KOPT-K1 (cell line): ENCODE data around the gene ZNF48.

Source experiments
- H3K27ac ChIP-seq: fragments of 200-600 bp; sonication (generic); 2 replicates; pipeline ENCODE4 v1.5.1; 2016; ENCODE audit warnings: antibody characterized with exemption, mild to moderate bottlenecking, low read depth, low read length; ENCODE audit not compliant: poor library complexity, severe bottlenecking
- H3K36me3 ChIP-seq: fragments of 200-600 bp; sonication (generic); 2 replicates; pipeline ENCODE4 v1.5.1; 2017; ENCODE audit warnings: antibody characterized with exemption, mild to moderate bottlenecking, low read length, moderate library complexity; ENCODE audit not compliant: insufficient read depth
- H3K9me3 ChIP-seq: fragments of 200-600 bp; sonication (generic); 2 replicates; pipeline ENCODE4 v1.5.1; 2017; ENCODE audit warnings: antibody characterized with exemption, low read length, mild to moderate bottlenecking; ENCODE audit not compliant: insufficient read depth, poor library complexity, severe bottlenecking

The ZNF48 gene

DNA sequence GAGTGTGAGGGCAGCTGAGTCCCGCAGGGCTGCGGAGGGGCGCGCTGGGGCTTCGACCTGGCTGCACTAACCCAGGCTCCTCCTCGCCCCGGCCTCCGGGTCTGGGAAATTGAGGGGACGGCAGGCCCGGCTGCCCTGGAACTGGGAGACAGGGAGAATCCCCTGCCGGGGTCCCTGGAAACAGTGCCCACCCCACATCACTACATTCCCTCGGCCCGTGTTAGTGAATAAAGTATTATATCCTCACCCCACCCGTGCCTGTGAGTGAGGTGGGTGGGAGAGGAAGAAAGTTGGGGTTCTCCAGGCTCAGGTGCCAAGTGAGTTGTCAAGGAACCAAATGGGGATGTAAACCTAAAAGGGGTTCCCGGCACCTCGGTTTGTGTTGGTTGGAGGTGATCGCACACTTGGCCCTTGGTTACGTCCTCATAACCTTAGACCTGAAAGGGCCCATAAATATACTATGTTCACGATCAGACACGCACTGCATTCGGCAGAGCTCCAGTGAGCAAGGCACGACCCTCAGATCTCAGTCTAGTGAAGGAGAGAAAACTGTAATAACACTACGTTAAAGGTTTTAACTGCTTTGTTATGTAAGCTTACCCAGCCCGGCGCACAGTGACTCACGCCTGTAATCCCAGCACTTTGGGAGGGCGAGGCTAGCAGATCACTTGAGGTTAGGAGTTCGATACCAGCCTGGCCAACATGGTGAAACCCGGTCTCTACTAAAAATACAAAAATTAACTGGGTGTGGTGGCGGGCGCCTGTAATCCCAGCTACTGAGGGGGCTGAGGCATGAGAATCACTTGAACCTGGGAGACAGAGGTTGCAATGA lies 23.3 kb downstream of the ZNF48 start:
- Histone ChIP-seq H3K27ac (peak overlapping the region; percentile 46), H3K9me3 (no peaks in the 10 kb centered on the region), H3K36me3 (peaks cover 87% of the 10 kb centered on the region)

DNA sequence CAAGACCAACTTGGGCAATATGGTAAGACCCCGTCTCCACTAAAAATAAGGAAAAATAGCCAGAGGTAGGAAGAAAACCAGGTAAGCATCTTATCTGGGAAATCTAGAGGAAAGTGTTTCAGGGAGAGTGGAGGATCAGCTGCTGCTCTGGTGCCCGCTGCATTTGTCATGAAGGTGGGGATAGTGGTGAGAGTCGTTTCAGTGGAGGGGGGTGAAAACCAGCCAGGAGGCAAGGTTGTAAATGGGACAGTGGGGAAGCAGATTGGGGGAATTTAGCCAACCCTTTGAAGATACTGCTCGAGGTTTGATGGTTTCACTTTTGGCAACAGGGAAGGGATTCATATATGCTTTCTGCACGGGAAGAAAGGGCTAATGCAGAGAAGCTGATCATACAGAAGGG lies 25.8 kb downstream of the ZNF48 start:
- Histone ChIP-seq H3K36me3 (peaks cover 90% of the 10 kb centered on the region), H3K27ac (no peak overlapping the region), H3K9me3 (no peaks in the 10 kb centered on the region)

DNA sequence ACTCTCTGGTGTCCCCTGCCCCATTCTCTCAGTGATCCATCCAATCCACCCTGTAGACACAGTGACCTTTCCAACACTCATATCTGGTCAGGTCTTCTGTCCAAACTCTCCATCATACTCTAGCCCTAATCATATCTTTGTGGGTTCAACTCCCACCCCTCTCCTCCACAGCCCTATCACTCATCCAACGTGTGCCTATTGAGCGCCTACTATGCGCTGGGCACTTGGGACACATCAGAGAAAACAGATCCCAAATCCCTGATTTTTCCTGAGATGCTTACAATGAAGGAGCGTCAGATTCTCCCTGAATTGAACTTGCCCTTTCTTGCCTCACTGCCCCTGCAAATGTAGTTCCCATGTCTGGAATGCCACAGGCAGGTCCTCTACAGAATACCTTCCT lies 32.8 kb downstream of the ZNF48 start:
- Histone ChIP-seq H3K9me3 (no peaks in the 10 kb centered on the region), H3K36me3 (peaks cover 58% of the 10 kb centered on the region), H3K27ac (no peak overlapping the region)

DNA sequence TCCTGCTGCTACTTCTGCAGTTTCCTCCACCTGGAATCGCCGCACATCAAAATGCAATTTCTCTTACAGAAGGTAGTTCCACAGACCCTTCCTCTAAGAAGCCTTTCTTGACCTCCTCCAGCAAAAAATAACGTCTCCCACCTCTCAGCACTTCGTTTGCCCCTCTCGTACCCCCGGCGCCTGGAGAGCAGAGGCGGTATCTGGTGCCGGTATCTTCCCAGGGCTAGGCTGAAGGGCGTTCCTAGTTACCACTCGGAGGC lies 34.1 kb downstream of the ZNF48 start:
- Histone ChIP-seq H3K27ac (peak overlapping the region; percentile 81), H3K36me3 (peaks cover 45% of the 10 kb centered on the region), H3K9me3 (no peaks in the 10 kb centered on the region)

DNA sequence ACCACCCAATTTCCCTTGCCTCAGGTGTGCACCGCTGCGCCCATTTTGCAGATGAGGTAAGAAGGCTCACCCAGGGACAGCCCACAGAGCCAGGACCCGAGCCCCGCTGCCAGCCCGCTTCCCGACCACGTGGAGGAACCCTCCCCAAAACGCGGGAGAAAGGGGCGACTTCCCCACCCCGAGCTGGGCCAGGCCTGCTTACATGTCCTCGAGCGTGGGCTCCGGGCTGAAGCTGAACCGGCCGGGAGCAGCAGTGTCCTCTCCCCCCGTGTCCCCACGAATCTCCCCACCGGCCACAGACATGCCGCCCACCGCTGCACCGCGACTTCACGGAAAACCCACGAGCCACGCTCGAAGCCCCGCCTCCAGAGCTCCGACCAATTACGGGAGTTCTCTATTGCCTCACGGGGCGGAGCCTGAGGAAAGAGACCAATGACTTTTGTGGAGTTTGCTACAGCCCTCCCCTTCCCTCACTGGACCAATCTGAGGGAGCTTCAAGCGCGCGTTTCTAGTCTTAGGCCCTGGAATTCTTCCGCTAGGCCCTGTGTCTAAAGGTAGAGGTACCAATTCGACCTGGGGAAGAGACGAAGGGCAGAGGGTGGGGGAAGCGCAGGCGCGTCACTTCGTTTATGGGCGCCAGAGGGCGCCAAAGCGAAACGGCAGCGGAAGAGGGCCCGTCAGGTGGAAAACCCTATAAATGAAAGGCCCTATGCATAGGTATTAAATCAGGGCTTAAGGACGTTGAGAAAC lies 34.6 kb downstream of the ZNF48 start, which contains the start of gene DCTPP1:
Gene DCTPP1 (minus strand): TSS at position 353 of the 750 bp plus-strand sequence. CDS start 50 bp downstream, at position 303.
- Histone ChIP-seq H3K27ac (peak within 1 kb of the TSS; percentile 81), H3K36me3 (peaks cover 40% of the 10 kb centered on the region), H3K9me3 (no peaks in the 10 kb centered on the region)

DNA sequence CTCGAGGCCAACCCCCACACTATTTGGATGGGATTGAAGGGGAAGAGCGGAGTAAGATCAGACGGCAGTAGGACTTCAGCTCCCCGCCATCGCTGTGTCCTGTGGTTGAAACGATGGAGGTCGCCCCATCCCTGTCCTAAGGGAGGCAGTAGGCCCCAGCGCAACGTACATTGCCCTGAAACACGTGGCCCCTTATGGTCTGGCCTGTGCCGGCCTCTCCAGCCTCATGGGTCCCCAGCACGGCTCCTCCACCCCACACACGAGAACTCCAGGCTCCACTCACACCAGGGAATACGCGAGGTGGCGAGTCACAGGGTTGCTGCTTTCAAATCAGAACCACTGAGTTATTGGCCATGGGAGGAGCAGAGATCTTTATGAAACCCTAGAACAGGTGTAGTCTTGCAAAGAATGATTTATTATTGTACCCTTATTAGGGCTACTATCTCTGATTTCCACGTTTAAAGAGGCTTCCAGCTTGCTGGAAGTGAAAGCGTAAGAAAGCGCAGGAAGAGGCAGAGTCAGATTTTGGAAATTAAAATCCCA lies 35.3 kb downstream of the ZNF48 start:
- H3K36me3 ChIP-seq = peaks cover 33% of the 10 kb centered on the region
- no peaks in the 10 kb centered on the region for H3K9me3 ChIP-seq
- peak overlapping the region; percentile 81 for H3K27ac ChIP-seq

DNA sequence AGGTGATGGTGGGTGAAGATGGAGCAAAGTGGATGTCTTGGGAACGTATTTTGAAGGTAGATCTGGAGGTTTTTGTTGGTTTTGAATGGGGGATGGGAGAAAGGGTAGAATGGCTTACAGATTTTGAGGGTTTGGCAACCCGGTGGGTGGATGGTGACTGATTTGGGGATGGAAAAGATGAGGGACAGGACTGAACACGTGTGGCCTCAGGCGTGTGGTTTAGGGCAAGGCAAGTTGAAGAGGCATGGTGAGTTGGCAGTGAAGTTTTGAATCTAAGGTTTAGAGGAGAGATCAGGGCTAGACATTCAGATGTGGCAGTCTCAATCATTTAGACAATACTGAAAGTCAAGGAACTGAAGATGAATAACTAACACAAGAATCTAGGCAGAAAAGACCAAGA lies 39.6 kb downstream of the ZNF48 start:
- Histone ChIP-seq H3K36me3 (no peaks in the 10 kb centered on the region), H3K27ac (no peak overlapping the region), H3K9me3 (no peaks in the 10 kb centered on the region)

DNA sequence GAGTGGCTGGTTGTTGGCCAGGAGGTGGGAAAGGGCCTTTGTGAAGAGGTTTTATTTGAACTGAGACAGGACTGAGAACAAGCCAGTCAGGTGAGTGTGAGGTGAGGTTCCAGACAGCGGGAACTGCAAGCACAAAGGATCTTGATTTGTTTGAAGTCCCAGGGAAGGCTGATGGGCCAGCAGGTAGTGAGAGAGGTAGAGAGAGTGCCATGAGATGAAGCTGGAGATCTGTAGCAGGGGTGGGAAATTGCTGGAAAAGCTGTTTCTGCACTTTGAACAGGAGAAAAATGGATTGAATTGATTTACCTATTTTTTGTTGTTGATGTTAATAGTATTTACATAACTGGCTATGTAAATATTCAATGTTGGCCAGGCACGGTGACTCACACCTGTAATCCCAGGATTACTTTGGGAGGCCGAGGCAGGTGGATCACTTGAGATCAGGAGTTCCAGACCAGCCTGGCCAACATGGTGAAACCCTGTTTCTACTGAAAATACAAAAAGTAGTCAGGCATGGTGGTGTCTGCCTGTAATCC lies 42.4 kb downstream of the ZNF48 start:
- no peak overlapping the region for H3K27ac ChIP-seq
- H3K9me3 ChIP-seq = no peaks in the 10 kb centered on the region

DNA sequence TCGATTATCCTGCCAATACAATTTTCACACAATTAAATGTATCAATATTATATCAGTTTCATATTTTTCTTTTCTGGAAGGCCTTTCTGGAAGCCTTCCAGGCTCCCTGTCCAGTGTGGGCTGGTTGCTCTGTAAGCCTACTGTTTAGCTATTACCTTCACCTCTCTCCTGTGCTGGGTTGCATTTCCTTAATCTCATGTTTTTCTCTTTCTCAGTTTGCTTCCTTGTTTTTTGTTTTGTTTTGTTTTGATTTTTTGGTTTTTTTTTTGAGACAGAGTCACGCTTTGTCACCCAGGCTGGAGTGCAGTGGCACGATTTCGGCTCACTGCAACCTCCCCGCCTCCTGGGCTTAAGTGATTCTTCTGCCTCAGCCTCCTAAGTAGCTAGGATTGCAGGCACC lies 43.6 kb downstream of the ZNF48 start:
- Histone ChIP-seq H3K36me3 (peaks cover 12% of the 10 kb centered on the region), H3K27ac (no peak overlapping the region), H3K9me3 (no peaks in the 10 kb centered on the region)

More for the DNA sequence above, 42.4 kb downstream of the ZNF48 start:
- no peaks in the 10 kb centered on the region for H3K36me3 ChIP-seq

DNA sequence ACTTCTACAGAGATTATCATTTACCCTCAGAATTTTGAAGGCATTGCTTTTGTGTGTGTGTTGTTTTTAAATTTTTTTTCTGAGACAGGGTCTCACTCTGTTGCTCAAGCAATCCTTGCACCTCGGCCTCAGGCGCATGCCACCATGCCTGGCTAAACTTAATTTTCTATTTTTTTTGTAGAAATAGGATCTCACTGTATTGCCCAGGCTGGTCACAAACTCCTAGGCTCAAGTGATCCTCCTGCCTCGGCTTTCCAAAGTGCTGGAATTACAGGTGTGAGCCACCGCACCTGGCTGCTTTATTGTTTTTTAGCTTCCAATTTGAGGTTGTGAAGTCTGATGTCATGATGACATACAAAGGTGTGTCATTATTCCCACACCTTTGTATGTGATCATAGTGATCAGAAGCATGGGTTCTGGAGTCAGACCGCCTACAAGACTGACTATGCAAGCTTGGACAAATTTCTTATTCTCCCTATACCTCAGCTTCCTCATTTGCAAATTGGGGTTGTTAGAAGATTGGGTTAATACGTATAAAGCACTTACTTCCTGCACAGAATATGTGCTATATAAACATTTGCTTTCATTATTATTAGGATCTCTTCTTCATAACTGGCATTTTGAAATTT lies 44.6 kb downstream of the ZNF48 start:
- Histone ChIP-seq H3K36me3 (peaks cover 22% of the 10 kb centered on the region), H3K27ac (no peak overlapping the region), H3K9me3 (no peaks in the 10 kb centered on the region)

DNA sequence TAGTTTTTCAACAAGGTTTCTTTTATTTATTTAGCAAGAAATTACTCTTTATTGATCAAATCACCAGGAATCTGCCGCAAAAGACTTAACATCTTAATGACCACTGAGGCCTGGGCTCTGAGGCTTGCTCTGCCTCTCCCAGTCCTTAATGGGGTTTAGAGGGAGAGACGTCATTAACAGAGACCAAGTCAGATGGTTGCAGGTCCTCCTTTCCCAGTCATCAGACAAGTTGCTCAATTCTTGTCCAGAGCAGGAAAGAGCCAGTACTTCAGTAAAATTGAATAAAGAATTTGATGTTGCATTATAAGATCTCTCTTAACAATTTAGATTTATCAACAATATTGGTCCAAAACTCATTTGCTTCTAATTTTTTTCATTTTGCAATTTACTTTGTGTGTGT lies 48.4 kb downstream of the ZNF48 start:
- no peaks in the 10 kb centered on the region for H3K9me3 ChIP-seq
- peaks cover 23% of the 10 kb centered on the region for H3K36me3 ChIP-seq
- no peak overlapping the region for H3K27ac ChIP-seq

DNA sequence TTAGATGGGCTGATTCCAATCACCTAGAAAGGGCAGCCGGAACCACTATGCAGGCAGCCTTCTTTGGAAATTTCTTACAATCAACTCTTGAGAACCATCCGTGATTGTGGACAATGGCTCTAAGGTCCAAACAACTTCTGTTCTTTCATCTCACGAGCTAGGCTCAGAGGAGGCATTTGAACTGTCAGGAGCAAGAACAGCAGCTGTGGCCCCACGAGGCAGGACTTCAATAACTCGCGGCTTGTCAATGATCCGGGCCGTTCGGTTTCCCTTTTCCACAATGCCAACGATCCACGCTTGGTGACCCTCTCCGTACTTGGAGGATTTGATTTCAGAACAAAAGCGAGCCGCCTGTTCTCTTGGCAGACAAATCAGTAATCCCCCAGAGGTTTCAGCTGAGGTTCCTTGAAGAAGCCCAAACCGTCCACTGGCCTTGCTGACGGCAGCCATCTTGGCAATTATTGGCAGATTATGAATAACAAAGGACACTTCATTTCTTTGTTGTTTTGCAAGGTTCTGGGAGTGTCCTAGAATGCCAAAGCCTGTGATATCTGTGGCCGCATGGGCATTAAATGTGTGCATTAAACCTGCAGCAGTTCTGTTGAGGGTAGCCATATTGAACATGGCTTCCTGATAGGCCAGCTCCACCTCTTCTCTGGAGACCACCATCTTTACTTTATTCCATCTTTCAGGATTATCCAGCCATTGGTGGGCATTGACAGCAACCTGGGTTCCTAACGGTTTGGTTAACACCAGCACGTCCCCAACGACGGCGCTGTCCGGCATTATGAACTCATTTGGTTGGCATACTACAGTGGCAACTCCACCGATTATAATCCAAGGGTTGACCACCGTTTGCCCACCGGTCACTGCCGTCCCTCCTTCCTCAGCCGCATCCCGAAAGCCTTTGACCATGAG lies 49.3 kb downstream of the ZNF48 start:
- H3K27ac ChIP-seq = peak overlapping the region; percentile 80
- no peaks in the 10 kb centered on the region for H3K9me3 ChIP-seq
- peaks cover 23% of the 10 kb centered on the region for H3K36me3 ChIP-seq

DNA sequence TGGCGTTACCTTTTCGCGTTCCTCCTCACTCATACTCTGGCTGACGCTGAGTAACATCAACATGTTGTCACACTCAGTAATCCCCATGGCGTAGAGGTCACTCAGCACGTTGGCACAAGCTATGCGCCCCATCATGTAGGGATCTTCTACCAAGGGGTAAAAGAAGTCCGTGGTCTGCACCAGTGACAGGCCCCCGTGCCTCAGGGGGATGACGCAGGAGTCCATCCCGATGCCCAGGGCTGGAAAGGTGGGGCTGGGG lies 49.9 kb downstream of the ZNF48 start:
- Histone ChIP-seq H3K27ac (peak overlapping the region; percentile 80), H3K36me3 (peaks cover 23% of the 10 kb centered on the region), H3K9me3 (no peaks in the 10 kb centered on the region)

DNA sequence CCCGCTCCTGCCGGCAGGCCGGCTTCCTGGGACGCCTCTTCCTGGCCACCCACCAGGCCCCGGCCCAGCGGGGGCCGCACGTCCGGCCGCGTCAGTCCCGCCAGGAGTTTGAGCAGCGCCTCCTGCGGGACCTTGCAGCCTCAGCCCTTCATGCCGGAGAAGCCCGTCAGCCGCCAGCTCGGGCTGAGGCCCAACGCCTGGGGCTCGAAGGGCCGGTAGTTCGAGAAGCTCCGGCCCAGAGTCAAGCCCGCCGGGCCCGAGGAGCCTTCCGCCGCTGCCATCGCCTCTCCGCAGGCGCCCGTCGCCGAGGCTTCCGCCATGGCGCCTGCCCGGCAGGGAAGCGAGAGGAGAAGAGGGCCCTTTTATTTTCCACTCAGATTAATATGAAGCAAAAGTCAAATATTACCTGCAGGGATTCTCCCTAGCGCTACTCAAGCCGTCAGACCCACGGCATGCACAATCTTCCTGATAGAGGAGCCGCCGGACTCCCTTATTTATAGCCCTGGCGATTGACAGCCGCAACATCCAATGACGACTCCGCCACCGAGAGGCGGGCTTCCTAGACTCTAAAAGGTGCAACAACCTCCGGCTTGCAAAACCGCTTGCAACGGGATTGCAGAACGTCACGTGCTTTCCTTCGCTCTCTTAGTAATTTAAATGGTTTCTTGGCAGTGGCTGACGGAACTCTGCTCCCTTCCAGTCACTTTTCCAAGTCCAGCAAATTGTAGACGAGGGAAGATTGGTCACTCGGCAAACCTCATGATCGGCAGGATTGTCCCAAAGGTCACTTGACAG lies 50.4 kb downstream of the ZNF48 start, which contains the start of gene SEPHS2:
Gene SEPHS2 (minus strand): TSS at position 467 of the 795 bp plus-strand sequence. CDS start 147 bp downstream, at position 320.
- peak within 1 kb of the TSS; percentile 80 for H3K27ac ChIP-seq
- H3K9me3 ChIP-seq = no peaks in the 10 kb centered on the region
- peaks cover 23% of the 10 kb centered on the region for H3K36me3 ChIP-seq
